Cardiac septum (tissue), 1 donor: Measurements from ENCODE around the gene FAM241B. TPM values are rescaled to one million over a fixed set of nuclear protein-coding genes. Genes with fewer than 3 reads are reported as not detected.

Experiments used
- DNase-seq: peaks from one replicate; pipeline ENCODE4 v3.0.0-alpha.2; 2020; ENCODE audit warnings: low spot score
- intact Hi-C: fragments of 100-400 bp; cut with DNase I; formaldehyde crosslinking; loops from one replicate; pipeline ENCODE4 v1.14.0; 2022
- total RNA-seq: library from RNA; stranded (reverse); fragmentation: NEBNext Ultra II Directional; extraction: Animal tissue kit (Norgen Biotek cat#: 25700); gene quantifications from one replicate; pipeline ENCODE4 v1.2.1, GENCODE V29; 2021
- donor health status: DM: no; HTN: no; CAD: no.

The FAM241B gene
- total RNA-seq, 1 donor from 2014 or later, result 5.7 TPM

DNA sequence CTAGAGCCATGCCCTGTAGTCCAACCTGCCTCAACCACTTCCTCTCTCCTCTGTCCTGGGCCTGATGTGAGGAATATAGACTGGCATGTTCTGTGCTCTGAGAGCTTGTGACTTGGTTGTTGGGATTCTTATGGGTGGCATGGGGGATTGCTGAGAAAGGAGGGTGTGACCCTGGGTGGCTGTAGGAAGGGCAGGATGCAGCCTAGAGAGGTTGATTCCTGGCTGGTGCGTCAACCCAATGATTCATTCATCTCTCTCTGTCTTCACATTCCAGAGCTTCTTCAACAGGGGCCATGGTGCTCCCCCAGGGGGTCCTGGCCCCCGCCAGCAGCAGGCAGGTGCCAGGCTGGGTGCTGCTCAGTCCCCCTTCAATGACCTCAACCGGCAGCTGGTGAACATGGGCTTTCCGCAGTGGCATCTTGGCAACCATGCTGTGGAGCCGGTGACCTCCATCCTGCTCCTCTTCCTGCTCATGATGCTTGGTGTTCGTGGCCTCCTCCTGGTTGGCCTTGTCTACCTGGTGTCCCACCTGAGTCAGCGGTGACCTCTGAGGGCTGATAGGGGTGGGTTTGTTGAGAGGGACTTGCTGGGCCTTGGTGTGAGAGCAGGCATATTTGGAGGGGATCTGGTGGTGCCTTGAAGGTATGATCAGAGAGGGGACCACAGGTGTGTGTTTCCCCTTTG lies 2.6 kb downstream of the FAM241B start:
- DNase-seq, result no peak
- intact Hi-C loops, result no loop called here

DNA sequence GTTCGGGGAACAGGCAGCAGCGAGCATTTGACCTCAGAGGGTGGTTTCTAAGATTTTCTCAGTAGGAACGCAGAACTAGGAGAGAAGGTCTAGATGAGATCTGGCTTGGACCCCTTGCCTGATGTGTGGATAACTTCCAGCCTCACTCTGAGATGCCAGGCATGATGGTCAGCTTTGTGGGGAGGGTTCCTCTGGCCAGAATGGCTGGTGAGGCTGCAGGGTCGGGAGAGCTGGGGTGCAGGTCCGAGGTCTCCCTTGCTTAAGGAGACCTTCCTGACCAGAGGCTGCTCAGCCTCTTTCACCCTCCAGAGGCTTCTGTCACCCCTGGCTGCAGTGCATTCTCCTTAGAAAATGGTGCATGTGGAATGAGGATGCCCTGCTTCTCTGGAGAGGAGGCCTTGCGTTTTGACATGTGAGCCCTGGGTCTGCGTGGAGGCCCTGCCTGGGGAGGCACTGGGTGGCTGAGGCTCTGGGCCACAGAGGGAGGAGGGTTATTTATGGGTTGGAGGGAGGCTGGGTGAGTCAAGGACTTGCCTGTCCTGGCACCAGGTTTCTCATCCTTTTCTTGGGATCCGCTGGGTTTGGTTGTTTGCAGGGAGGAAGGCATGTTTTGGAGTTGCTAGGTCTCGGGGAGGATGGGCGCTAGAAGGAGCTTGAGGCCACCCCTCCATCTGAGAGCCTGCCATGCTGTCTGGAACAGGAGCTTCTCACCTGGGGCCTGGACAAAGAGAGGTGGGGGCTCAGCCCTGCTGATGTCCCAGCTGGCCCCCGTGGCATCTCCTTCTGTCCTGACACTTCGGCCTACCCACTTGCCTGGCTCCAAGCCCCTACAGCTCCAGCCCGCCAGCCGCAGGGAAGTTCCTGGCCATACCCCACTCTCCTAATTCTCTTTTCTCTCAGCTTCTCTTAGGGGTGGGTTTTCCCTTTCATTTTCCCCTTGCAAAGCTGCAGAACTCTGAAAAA lies 3.9 kb downstream of the FAM241B start:
- intact Hi-C loops, result no loop called here
- DNase-seq, result no peak

DNA sequence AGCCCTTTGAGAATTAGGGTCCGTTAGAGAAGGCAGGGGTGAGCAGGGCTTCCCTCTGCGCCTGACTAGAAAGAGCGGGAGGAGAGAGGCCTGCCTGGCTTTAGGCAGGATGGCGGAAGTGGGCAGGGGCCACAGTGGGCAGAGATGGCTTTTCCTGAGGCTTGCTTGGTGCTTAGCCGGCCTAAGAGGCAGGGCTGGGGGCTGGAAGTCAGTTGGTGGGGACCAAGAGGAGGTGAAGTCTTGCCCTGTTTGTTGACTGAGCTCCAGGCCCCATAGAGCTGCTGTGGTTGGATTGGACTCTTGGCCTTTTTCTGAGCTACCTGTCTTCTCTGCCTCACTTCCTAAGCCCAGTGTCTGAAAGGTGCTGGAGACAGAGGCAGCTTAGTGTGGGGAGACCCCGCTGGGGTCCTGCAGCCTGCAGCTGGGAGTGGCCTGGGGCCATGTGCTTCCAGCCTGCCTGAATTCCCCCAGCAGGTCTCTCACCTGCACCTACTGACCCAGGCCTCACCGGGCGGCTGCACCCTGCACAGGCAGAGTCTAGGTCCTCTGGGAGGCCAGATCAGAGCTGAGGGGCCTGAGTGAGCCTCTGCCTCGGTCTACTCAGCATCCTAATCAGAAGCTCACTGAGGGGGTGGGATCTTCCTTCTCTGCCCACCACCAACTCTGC lies 4.8 kb downstream of the FAM241B start:
- no peak for DNase-seq
- intact Hi-C loops, result loop anchor here (5.0 kb wide), 1 partner anchor 208 kb away; no protein-coding TSS in a partner anchor

DNA sequence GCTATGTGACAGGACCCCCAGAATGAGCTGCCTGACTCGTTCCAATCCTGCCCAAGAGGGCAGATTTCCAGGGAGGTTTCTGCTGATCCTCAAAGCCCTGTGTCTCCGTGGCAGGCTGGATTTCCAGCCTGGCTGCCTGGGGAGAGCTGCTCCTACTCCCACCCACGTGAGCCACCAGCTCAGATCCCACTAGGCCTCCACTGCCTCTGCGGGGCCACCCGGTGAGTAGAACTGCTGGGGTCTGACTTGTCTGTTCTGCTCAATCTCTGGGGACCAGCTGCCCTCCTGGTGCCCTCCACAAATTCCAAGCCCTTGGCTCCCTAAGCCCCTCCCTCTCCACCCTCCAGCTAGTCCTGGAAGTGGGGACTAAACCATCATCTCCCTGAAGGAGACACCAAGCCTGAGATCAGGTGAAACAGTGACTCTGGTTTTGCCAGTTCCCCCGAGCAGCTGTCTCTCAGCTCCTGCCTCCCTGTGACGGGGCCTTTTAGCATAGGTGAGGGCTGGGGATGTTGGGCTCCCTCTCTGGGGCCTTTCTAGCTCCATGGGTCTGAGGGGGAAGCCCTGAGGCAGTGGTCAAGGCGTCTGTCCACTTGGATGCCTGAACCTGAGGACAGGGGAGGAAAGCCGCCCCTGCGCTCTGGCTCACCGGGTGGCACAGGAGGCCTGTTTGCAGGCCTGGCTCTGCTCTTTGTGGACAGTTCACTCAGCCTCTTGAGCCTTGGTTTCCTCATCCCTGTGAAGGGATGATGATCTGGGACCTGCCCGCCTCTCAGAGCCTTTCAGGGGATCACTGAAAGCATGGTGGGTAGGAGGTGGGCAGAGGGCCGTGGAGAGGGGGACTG lies 5.6 kb downstream of the FAM241B start:
- DNase-seq, result no peak
- intact Hi-C loops, result loop anchor here (5.0 kb wide), 1 partner anchor 208 kb away; no protein-coding TSS in a partner anchor

DNA sequence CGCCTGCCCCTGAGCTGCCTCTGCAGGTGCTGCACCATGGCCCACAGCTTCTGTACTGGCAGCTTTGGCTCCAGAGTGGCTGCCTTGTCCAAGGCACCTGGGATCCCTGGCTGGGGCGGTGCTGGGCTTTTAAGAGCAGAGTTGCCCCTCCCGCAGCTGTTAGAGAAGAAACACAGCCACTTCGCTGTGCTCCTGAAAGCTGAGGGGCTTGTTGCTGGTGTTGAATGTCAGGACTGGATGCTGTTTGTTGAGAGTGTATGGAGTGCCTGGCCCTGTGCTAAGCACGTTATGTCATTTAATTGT lies 6.2 kb downstream of the FAM241B start:
- no peak for DNase-seq
- intact Hi-C loops, result loop anchor here (5.0 kb wide), 1 partner anchor 209 kb away; no protein-coding TSS in a partner anchor

DNA sequence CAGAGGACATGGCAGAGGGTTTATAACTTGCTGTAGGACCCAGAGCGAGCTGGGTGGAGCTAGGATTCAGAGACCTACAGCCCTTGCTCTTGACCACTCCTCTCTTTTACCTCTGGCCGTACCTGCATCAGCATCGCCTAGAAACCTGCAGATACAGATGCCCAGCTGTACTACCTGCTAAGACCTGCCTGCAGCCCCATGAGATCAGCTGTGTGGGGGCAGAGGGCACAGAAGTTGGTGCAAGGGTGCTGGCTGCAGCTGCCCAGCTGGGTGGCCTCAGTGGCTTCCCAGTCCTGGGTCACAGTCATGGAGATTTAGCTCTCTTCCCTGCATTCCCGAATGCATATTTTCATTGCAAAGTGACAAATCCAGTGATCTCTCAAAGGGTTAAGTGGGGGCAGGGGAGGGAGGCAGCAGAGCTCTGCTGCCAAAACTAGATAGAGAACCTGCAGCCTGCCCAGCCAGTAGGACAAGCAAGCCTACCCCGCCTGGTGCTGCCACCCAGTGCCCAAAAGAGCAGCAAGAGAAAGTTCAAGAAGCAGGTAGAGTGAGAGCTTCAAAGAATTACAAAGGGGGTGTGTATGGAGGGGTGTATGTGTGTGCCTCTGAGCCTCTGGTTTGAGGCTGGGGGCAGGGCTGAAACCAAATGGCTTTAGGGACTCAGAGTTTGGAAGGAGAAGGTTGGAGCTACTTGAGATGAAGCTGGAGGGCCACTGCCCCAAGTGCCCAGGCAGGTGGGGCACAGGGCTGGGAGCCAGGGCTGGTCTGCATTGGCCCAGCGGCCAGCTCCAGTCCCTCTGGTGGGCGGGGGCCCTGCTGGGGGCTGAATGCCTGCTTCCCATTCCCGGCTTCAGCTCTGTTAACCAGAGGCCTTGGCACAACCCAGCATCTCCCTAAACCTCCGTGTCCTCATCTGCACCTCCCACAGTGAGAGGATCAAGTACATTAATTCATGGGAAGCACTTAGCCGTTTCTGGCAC lies 6.9 kb downstream of the FAM241B start:
- intact Hi-C loops, result loop anchor here (5.0 kb wide), 1 partner anchor 210 kb away; no protein-coding TSS in a partner anchor
- DNase-seq, result peak; percentile 43

DNA sequence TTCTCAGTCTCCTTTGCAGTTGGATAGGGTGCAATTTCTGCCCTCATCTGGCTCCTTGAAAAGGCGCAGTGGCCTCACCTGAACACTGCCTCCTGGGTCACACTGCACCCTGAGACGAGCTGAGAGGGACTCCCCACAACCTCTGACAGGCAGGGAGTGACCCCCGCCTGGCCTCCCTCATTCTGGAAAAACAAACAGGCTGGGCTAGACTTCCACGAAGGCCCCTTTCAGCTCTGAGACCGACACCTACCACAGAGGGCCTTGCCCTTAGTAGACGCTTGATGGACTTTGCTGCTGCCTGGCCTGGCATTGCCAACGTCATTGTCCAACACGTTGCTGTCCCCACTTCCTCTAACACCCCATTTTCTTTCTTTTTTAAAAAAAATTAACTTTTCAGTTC lies 8.6 kb downstream of the FAM241B start:
- DNase-seq, result peak; percentile 35
- intact Hi-C loops, result loop anchor here (1.0 to 5.0 kb wide), 2 partner anchors 123 to 211 kb away; no protein-coding TSS in a partner anchor

DNA sequence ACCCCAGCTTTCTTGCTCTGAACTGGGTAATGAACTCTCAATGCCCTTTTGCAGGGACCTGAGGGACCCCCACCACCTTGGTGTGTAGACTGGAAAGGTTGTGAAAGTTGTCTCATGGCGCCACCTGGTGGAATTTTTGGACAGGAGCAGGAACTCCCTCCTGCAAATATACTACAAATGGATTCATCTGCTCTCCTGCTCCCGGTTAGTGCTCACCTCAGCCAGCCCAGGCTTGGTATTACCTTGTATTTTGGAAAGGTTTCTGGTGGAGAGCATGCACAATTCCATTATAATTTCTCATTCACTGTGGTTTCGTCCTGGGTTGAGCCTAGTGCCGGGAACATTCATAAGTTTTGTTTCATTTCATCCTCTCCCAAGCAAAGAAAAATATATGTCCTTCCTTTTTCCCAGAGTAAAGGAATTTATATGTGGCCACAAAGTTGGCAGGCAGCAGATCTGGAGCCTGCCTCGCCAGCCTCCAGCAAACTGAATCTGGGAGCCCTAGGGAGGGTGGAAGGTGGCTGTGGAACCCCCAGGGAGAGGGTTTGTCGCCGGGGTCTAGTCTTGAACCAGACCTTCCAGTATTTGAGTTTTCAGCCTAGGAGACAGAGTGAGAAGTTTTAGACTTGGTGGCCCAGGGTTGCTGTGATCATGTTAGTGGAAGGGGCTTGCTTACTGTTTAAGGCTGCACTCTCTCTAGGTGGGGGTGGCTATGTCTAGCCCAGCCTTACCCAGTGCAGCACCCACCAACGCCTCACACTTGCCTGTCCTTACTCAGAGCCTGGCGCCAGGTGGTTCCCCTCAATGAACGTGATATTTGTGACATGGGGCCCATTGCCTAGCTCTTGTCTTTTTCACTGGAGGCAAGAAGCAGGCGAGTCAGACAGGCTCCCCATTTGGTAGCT lies 9.5 kb downstream of the FAM241B start:
- peak; percentile 76 for DNase-seq

DNA sequence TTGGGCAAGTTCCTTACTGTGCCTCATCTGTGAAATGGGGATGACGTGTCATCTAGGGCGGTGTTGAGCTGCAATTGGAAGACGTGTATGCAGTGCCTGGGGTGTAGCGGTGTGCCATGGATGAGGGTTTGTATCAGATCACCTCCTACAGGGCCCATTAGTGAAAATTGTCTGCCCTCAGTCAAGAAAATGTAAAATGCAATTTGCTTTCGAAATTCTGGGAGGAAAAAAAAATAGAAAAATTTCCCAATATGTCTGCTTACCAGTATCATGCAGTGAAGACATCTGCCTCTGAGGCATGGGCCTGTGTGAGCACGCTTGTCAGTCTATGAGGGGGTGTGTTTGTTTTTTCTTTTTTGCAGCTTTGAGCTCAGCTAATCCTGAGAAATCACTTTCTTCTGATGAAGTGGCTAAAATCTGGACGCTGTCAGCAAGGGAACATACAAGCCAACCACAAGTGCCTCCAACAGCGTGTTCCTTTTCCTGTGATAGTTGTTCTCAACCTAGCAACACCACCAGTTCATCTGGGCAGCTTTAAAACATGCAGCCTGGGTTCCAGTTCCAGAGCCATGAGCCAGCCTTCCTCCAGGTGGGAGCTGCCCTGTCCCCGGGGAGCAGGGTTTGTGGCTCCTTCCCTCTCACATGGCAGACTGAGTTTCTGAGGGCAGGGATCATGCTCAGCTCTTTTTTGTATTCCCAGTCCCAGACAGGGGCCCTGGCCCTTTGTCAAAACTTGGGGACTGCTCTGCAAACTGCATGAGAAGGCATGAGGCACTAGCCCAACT lies 10.3 kb downstream of the FAM241B start:
- intact Hi-C loops, result no loop called here
- DNase-seq, result no peak

More for the DNA sequence above, 9.5 kb downstream of the FAM241B start:
- intact Hi-C loops, result loop anchor here (5.0 kb wide), 1 partner anchor 212 kb away; no protein-coding TSS in a partner anchor

DNA sequence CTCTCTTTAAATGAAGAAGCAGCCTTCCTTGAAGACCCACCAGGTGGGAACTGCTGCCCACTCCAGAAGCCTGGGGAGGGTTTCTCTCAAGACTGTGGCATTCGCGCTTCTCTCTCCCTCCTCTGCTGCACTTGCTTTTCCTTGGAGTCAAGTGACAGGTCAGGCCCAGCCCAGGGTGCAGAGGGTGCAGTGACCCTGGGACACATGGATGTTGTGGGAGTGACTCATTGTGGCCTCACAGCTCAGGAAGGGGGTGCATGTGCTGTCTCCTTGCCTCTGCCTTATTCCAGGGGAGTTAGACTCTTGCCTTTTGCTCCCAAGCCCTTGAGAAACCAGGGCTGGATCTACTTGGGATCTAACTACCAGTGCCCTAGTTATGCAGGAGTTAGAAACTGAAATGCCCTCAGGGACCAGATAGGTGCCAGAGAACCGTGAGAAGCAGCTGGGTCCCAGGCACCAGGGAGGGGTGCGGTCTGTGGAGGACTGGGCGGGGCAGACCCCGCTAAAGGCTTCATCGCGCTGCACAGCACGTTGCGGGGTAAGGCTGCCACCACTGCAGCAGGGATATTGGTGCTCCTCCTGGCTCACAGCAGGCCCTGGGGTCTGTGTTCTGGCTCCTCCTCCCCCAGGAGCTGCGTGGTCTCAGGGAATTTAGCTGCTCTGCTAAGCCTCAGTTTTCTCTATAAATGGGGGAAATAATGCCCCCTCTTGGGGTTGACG lies 11.4 kb downstream of the FAM241B start:
- intact Hi-C loops, result no loop called here
- no peak for DNase-seq

DNA sequence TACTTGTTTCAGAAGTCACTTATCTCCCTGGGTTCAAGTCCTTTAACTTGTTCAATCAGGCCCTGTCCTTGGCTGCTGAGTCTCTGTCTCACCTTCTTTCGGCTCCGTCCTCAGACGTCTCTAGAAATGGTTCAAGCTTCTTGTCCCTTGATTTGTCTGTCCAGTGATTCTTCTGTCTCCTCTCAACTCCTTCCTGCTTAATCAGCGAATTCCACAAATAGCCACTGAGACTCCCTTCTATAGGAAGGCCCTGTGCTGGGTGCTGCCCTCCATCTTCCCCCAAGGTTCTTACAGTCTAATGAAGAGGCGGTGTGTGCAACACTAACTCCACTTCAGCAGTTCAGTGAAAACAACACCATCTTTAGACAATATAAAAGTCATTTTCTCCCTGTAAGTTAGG lies 12.7 kb downstream of the FAM241B start:
- intact Hi-C loops, result no loop called here
- DNase-seq, result no peak

DNA sequence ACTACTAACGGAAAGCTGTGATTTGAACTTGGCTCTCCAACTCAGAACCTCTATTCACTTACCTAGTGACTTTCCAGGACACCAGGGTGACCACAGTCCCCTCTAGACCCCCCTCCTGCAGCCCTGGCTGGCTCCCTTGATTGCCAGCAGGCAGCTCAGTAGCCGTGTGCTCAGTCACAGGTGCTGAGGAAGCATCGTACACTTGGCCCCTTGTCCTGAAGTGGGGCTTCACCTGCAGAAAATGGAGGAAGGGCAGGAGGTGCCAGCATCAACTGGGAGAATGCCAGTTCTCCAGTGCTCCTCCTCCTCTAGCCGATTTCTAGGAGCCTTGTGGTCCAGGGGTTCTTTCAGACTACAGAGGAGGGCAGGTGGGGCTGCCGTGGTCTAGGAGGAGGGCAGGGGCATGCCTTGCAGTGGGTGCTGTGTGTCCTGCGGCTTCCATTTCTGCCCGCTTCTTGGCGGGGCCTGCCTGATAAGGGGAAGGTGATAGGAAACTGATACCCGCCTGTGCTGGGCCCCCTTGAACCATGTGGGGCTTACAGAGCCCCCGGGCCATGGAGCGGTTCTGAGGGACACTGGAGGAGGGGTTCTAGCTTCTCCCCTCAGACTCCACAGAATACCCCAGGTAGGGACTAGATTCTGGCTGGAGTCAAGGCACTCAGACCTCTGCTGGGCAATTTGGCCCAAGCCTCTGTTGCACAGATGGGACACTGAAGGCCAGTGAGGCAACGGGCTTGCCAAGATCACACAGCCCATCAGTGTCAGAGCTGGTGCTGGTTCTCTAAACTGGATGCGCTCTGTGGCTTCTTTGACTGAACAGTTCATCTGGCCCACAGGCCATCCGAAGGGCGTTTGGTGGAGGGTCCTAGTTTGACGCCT lies 14.0 kb downstream of the FAM241B start:
- intact Hi-C loops, result loop anchor here (2.0 kb wide), 3 partner anchors 73 to 271 kb away; no protein-coding TSS in a partner anchor
- DNase-seq, result no peak

DNA sequence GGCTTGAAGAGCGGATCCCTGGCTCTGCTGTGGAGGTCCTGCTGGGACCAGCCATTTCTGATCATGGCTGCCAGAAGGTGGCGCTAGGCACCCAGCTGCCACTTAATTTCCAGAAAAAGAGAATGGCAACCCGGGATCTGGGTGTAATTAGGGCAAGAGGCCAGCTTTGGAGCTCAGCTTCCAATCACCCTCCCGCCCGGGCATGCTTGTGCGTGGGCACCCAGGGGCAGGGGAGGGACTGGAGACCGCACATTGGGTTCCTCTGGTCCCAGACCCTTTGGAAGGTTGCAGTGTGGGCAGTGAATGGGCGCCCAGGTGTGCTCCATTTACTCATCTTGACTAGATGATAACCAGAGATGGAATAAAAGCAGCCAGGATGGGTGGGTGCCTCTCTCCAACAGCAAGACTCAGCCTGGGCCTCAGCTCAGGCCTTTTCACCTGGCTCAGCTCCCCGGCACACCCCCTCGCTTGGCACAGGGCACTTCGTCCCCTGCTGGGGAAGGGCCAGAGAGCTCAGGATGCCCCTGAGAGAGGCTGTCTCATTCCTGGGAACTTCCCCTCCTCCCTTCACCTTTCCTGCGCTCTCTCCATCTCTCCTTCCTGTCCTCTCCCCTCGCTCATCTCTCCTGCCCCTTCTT lies 14.7 kb downstream of the FAM241B start:
- DNase-seq, result no peak
- intact Hi-C loops, result loop anchor here (2.0 kb wide), 3 partner anchors 72 to 270 kb away; no protein-coding TSS in a partner anchor
